Gastroesophageal sphincter (tissue), 3 donors: Measurements from ENCODE around the gene PTPRU.

Experiments
- EP300 ChIP-seq: sonication (generic); formaldehyde crosslinking; IDR thresholded peaks from one replicate; pipeline ENCODE4 v1.6.1; 2017; ENCODE audit warnings: antibody characterized with exemption, mild to moderate bottlenecking
- POLR2A ChIP-seq, 2 donors: fragments of 450-650 bp; IDR thresholded peaks; one replicate each; pipeline ENCODE4 v1.6.1; 2017; ENCODE audit warnings: antibody characterized with exemption in 2 of 2, mild to moderate bottlenecking in 2 of 2, moderate library complexity in 1 of 2
- POLR2AphosphoS5 ChIP-seq: sonication (generic); formaldehyde crosslinking; IDR thresholded peaks from one replicate; pipeline ENCODE4 v1.6.1; 2017; ENCODE audit warnings: antibody characterized with exemption
- TF ChIP-seq, protein P1 (sequence below), 4 experiments: fragments of 200-600 bp in 2 of 4; fragments of 450-650 bp in 2 of 4; sonication (generic) in 1 of 4; IDR thresholded peaks; one replicate each; pipeline ENCODE4 v1.5.1; 2017 to 2019; ENCODE audit warnings: antibody characterized with exemption in 4 of 4, mild to moderate bottlenecking in 2 of 4, moderate library complexity in 2 of 4

DNA sequence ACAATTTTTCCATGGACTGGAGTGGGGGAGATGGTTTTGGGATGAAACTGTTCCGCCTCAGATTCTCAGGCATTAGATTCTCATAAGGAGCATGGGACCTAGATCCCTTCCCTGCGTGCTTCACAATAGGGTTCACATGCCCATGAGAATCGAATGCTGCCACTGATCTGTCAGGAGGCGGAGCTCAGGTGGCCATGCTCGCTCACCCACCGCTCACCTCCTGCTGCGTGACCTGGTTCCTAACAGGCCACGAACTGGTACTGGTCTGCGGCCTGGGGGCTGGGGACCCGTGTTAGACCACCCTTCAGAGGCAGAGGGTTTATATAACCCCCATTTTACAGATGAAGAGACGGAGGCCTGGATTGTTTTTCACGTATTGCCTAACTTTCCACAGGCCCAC lies 38.3 kb upstream of the PTPRU start:
- TF ChIP-seq, protein P1, sequence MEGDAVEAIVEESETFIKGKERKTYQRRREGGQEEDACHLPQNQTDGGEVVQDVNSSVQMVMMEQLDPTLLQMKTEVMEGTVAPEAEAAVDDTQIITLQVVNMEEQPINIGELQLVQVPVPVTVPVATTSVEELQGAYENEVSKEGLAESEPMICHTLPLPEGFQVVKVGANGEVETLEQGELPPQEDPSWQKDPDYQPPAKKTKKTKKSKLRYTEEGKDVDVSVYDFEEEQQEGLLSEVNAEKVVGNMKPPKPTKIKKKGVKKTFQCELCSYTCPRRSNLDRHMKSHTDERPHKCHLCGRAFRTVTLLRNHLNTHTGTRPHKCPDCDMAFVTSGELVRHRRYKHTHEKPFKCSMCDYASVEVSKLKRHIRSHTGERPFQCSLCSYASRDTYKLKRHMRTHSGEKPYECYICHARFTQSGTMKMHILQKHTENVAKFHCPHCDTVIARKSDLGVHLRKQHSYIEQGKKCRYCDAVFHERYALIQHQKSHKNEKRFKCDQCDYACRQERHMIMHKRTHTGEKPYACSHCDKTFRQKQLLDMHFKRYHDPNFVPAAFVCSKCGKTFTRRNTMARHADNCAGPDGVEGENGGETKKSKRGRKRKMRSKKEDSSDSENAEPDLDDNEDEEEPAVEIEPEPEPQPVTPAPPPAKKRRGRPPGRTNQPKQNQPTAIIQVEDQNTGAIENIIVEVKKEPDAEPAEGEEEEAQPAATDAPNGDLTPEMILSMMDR (IDR thresholded peaks at IDR 0.05): no peak
- TF ChIP-seq POLR2AphosphoS5 (no peak), EP300 (no peak), POLR2A (IDR thresholded peaks at IDR 0.05) (no peak)
